Spleen (tissue), 7 donors: ENCODE results near the gene PPP6R3.

ENCODE experiments used
- POLR2A ChIP-seq, 3 donors: fragments of 450-650 bp; IDR thresholded peaks; one replicate each; pipeline ENCODE4 v1.5.1; 2017; ENCODE audit warnings: antibody characterized with exemption in 3 of 3, mild to moderate bottlenecking in 1 of 3
- POLR2AphosphoS5 ChIP-seq, 3 donors: sonication (generic); formaldehyde crosslinking; IDR thresholded peaks; one replicate each; pipeline ENCODE4 v1.5.1; 2017; ENCODE audit warnings: antibody characterized with exemption in 3 of 3
- TF ChIP-seq, protein P1 (sequence below), 11 experiments: fragments of 200-600 bp in 7 of 11; fragments of 450-650 bp in 4 of 11; sonication (generic) in 4 of 11; IDR thresholded peaks in 8 of 11; conservative IDR thresholded peaks in 3 of 11; 1 replicate in 7 of 11; 2 replicates in 4 of 11; pipeline versions ENCODE4 v1.4.0 to v1.8.0; 2016 to 2021; ENCODE audit warnings: antibody characterized with exemption in 11 of 11, inconsistent platforms in 4 of 11, mild to moderate bottlenecking in 1 of 11
- donor health status: DM: no; HTN: no; CAD: no; lungs with moderate emphysema.
- donor health status: DM: no; HTN: no; CAD: no.
- donor health status: DM: no; HTN: no; CAD: no.

DNA sequence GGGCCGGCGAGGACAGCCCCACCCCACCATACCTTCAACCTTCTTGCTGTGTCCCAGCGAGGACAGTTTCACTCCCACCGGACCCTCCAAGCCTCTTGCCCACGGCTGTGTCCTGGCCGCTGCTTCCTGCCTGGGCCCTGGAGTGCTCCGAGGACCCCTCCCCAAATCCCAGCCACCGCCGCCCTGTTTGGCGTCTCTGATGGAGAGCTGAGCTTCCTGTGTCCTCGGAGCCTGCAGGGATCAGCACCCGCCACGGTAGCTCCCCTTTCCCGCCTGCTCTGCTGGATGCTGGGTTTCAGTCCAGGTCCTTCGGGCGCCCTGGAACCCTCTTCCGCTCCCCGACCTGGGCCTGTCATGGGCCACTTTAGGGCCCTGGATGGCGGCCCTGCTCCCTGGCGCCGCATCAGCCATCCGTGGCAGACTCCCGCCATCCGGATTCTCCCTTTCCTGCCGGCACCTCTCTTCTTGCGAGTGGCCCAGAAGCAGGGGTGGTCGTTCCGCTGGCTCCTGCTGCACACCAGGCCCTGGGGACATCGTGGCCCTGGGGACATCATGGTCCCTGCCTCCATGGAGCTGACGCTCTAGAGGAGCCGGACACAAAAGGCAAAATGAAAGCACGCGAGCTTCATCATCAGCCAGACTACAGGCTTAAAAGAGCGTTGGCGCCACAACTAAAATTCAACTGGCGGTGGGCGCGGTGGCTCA is 189.5 kb downstream of the PPP6R3 start:
- no peak for TF ChIP-seq POLR2A (IDR thresholded peaks at IDR 0.05)
- TF ChIP-seq, protein P1, sequence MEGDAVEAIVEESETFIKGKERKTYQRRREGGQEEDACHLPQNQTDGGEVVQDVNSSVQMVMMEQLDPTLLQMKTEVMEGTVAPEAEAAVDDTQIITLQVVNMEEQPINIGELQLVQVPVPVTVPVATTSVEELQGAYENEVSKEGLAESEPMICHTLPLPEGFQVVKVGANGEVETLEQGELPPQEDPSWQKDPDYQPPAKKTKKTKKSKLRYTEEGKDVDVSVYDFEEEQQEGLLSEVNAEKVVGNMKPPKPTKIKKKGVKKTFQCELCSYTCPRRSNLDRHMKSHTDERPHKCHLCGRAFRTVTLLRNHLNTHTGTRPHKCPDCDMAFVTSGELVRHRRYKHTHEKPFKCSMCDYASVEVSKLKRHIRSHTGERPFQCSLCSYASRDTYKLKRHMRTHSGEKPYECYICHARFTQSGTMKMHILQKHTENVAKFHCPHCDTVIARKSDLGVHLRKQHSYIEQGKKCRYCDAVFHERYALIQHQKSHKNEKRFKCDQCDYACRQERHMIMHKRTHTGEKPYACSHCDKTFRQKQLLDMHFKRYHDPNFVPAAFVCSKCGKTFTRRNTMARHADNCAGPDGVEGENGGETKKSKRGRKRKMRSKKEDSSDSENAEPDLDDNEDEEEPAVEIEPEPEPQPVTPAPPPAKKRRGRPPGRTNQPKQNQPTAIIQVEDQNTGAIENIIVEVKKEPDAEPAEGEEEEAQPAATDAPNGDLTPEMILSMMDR (IDR thresholded peaks at IDR 0.05 in 8 of 11, conservative IDR thresholded peaks at IDR 0.05 in 3 of 11), result no peak
- no peak for TF ChIP-seq POLR2AphosphoS5 (IDR thresholded peaks at IDR 0.05)
